Activated CD4-positive, CD25-positive, alpha-beta regulatory T cell treated with anti-CD3 and anti-CD28 coated beads, Interleukin-2, amount 50 U/mL, for 24 hours (primary cell): ENCODE results near the gene LPP.

ENCODE experiments used
- ATAC-seq, 2 donors: fragments of 150-1000 bp; cut with Tn5 transposase; one replicate each; pipeline ENCODE4 v1.10.0; 2021; ENCODE audit warnings: mild to moderate bottlenecking in 1 of 2, moderate library complexity in 1 of 2

LPP gene

GRCh38 chr3:188278717-188279324 lies 124.9 kb downstream of the LPP start:
- no peak for ATAC-seq

DNA sequence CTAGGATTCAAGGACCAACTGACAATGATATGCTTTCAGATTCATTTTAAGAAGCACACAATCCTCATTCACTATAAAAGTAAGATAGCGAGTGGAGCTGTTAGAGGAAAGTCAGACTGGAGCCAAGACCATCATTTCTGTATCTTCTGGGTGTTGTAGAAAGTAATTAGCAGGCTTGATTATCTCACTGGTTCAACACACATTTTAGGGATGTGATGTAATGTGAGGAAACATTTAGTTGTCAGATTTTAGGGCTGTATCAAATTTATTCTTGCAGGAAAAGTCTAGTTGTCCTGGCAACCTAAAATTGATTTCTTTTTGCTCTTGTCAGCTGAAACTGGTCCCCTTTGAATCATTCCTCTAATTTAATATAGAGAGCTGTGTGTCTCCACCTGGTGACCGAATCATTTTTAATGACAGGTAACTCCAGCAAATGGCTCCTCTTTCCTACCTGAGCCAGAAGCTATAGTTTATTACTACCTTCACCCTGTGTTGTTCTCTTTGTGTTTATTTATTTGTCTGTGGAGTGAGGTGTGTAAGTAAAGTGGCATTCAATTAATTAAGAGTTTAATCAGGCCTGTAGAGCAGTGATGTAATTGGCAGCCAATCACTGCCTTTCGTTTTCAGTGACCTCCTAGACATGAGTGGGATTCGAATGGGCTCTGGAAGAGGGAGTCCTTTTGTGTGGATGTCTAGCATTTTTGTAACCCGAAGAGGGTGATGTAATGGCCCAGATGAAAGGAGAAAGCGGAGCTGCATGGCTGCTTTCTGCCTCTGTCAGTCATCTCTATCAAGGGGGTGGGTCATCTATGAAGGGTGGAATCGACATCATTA lies 125.8 kb downstream of the LPP start:
- ATAC-seq, result no peak

- no peak for ATAC-seq
These were observed 126.7 kb downstream of the LPP start for GRCh38 chr3:188280627-188281026.

- ATAC-seq, result no peak
These were observed 128.9 kb downstream of the LPP start for GRCh38 chr3:188282871-188283270.

DNA sequence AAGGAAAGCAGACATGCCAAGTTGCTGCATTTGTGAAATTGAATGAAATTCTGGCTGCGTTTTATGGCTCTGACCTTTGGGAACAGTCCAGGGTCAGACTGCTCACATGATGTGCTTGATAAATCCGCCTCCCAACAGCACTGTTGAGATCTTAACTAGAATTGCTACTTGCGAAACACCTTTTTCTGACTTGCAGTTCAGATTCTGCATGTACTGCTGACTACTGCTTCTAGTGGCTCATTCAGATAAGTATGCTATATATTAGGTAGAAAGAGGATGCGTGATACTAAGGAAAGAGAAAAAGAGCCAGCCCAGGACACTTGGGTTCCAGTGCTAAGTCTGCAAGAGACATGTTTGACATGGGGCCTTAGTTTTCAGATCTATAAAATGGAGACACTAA lies 129.4 kb downstream of the LPP start:
- no peak for ATAC-seq

DNA sequence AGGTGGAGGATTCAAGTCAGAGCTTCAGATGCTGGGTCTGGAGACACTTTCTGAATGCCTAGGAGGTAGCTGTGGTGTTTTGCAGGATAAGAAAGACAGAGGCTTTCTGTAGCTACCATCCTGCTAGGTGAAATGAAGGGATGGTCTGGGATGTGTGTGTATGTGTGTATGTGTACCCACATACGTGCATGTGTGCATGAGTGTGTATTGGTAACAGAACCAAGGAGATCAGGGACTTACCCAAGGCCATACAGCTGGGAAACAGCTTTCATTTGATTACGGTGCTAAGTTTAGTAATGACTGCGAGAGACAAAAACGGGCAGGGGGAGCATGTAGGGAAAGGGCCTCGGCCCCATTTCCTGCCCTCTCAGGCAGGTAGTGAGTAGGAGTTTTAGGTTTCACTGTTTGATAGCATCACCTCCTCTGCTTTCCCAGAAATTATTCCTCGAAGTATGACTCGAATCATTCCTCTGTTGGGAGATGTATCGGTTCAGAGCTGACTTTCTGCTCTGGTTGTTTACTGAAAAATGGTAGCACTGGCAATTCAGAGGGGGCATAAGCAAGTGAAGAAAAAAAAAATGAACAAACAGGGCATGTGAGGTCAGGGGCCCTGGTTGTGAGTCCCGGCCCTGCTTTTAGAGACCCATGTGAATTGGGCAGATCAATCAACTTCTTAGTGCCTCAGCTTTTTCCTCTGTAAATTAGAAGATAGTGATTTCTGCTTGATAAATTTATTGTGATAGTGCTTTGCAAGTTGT lies 130.7 kb downstream of the LPP start:
- peak; percentile 91 to 92 for ATAC-seq

DNA sequence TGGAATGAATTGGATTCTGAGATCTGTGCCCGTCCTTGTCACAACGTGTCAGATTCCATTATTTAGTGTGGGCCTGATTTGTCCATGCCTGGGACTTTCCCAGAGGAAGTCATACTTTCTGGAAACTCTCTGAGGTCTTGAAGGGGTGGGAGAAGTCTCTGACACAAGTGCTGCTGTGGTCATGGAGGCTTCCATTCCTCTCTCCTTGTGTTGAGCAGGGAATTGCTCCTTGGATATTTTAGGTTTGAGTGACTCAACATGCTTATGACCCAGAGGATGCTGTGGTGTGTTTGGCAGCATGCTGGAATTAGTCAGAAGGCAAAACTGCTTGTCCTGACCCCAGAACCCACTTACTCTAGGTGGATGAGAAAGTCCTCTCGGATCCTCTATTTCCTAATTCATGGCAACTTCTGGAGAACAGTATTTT lies 132.1 kb downstream of the LPP start:
- no peak for ATAC-seq

DNA sequence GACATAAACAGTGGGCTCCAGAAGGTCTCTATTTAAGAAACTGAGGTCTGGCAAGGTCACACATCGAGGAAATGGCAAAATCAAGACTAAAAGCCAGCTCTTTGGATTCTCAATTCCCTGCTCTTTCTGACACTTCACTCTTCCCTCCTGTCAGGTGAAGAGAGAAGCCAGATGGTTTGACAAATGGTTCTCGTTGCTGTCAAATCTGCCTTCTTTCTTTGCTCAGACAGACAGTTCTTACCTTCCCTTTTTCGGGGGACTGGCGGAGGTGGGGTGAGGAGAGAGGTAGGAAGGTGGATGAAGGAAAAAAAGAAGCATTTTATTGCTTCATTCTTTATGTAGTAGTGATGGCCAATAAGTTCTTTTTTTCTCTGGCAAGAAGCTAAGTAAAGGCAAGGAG lies 133.4 kb downstream of the LPP start:
- ATAC-seq, result no peak

- ATAC-seq, result no peak
These were observed 134.0 kb downstream of the LPP start for GRCh38 chr3:188287762-188288505.

- no peak for ATAC-seq
These were observed 138.3 kb downstream of the LPP start for GRCh38 chr3:188292251-188292650.

- ATAC-seq, result no peak
These were observed 138.9 kb downstream of the LPP start for GRCh38 chr3:188292827-188293226.

DNA sequence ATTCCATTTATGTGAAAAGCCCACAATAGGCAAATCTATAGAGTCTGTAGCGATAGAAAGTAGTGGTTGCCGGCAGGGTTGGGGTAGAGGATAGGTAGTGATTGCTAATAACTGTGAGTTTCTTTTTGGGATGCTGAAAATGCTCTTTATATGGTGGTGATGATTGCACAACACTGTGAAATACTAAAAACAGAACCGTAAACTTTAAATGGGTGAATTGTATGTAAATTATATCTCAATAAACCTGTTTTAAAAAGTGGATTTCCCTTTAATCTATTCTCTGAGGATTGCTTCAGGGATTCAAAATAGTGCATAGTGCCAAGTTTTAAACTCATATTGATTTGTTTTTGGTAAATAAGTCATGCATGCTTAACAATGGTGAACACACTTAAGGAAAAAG lies 140.2 kb downstream of the LPP start:
- no peak for ATAC-seq

GRCh38 chr3:188294823-188295487 lies 141.0 kb downstream of the LPP start:
- peak; percentile 49 to 51 for ATAC-seq

GRCh38 chr3:188295876-188296275 lies 141.9 kb downstream of the LPP start:
- no peak for ATAC-seq

DNA sequence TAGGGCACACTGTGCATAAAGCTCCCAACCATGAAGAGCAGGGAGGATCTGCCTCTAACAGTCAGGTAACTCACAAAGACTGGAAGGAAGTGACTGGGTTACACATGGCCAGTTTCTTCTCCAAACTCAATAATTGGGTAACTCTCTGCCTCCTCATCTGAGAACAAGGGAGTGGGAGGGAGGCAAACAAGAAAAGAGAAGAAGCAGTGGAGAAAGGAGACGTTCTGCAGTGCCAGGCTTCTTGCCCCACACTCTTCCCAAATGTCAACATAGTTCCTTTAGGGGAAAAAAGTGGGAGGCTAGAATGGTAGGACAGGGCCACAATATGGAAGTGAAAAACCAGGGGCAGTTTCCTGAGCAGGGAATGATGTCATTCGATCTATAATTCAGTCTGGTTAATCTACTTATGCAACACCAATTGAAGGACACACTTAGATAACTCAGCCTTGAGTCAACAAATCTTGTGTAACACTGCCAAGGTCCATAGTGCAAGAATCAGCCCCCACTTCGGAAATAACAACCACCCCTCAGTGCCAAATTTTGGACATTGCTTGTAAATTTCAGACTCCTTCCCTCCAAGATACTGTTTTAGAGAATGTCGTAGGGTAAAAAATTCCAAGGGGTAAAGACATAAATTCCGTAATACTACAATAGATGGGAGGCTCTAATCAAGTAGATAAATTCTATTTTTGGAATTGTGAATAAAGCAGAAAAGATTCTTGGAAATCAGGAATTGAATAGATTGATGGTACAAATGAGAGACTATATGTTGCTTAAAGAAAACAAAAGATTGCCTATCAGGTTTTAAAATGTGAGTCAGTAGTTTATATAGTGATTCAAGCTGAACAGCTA lies 143.0 kb downstream of the LPP start:
- no peak for ATAC-seq

GRCh38 chr3:188298585-188298984 lies 144.6 kb downstream of the LPP start:
- ATAC-seq, result no peak

- peak; percentile 82 for ATAC-seq
These were observed 145.1 kb downstream of the LPP start for GRCh38 chr3:188299068-188299467.

DNA sequence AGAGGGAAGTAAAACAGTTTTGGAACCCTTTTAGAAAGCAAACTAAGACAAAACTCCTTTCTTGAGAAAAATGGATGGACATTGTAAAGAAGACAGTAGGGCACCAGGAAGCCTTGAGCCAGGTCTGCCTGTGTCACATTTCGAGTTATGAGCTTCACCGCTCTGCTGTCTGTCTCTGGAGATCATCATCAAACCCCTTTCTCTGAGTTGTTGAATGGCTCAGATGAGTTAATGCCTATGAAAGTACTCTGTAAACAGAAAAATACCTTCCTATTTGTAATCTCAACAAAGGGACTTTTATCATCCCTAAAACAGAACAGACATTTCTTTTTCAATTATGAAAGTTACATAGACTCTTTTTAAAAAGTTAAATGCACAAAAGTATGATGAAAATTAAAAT lies 145.8 kb downstream of the LPP start:
- no peak for ATAC-seq

DNA sequence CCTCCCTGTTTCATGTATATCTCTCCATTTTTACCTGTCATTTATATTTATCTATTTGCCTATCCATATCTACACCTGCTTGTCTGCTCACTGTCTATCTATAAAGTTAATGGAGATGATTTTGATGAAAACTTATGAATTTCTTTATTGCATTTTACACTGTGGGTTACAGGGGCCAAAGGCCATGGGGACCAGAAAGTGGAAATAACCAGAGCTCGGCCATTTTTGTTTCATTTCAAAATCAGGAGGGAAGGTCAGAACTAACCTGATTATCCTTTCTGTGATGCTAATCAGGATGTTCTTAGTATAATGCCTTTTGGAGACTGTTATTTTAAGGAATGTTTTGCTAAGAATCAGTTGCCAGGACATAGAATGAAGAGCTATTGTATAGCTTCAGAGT lies 147.2 kb downstream of the LPP start:
- ATAC-seq, result no peak

DNA sequence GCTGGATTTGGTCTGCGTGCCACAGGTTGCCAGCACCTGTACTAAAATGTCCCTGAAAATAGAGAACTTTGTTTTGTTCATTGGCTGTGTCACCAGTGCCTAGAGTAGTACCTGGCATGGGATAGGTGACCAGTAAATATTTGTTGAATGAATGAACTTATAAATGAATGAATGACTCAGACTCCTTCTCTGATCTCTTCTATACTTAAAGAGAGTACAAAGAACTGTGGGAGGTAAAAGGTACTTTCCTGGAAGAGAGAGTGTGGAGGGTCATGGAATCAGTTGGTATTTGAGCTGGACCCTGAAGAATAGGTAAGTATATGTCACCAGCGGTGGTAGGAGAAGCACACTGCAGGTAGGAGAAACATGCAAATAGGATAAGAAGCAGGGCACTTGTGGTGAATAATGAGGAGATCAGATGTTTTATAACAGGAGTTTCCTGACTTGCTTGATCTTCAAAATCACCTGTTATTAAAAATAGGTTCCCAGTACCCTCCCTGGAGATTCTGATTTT lies 149.4 kb downstream of the LPP start:
- no peak for ATAC-seq

GRCh38 chr3:188303823-188304222 lies 149.9 kb downstream of the LPP start:
- no peak for ATAC-seq
